NCI-H187 (cell line): ENCODE measurements around the gene SNX8.
"Not testable (repeated sequence)": the region's sequence is repeated elsewhere in the genome, so short reads cannot be mapped to it uniquely, and the experiment has no call there.

Experiments
- DNase-seq, 2 experiments: peaks; one replicate each; lab custom pipeline; 2025; lab: John Stamatoyannopoulos, UW

SNX8 gene

DNA sequence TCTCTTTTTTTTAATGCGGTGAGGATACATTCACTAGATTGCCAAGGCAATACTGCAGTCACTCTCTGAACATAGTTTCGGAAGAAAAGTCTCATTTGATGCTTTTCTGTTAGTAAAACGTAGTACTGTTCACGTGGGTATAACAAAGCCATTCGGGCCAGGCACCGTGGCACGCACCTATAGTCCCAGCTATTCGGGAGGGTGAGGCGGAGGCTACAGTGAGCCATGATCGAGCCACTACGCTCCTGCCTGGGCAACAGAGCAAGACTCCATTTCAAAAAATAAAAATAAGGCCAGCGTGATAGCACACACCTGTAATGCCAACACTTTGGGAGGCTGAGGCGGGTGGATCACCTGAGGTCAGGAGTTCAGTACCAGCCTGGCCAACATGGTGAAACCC, 24.6 kb downstream of the SNX8 start:
- no peak for DNase-seq

DNA sequence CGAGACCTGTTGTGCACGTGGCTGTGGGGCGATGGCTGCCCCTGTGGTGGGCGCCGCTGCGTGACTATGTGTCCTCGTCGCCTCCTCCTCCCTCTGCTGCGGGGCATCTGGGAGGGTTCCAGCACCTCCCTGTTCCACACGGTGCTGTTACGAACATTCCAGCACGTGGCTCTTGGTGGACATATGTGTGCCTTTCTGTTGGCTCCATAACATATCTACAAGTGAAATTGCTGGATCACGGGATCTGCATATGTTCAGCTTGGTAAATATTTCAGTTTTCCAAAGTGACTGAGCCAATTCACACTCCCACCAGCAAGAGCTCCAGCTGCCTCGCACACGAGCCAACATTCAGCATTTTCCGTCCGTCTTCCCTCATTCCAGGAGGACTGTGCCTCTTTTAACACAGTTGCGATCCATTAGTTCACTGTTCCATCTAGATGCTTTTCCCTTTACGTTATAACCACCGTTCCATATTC, 25.1 kb downstream of the SNX8 start:
- no peak for DNase-seq

DNA sequence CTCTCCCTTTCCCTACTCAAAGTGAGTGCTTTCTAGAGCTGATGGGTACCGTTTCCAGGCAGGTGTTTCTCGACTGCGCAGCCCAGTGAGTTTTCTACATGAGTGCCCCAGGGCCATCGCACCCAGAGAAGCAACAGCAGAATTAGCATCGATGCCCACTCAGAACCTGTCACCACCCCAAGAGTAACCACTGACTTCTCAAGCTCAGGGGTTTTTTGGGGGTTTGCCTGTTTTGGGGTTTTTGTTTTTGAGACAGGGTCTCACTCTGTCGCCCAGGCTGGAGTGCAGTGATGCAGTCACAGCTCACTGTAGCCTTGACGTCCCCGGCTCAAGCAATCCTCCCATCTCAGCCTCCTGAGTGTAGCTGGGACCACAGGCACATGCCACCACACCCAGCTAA, 25.7 kb downstream of the SNX8 start:
- no peak for DNase-seq

DNA sequence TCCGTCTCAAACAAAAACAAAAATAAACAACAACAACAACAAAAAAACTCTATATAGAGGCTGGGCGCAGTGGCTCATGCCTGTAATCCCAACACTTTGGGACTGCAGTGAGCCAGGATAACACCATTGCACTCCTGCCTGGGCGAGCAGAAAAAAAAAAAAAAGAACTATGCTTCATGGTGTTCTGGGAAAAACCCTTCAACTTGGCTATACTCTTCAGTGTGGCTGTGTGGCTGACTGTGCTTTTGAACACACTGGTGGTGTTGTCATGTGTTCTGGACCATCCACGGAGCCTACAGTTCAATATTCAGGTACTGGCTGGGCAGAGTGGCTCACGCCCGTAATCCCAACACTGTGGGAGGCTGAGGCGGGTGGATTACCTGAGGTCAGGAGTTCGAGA, 26.5 kb downstream of the SNX8 start:
- no peak for DNase-seq

DNA sequence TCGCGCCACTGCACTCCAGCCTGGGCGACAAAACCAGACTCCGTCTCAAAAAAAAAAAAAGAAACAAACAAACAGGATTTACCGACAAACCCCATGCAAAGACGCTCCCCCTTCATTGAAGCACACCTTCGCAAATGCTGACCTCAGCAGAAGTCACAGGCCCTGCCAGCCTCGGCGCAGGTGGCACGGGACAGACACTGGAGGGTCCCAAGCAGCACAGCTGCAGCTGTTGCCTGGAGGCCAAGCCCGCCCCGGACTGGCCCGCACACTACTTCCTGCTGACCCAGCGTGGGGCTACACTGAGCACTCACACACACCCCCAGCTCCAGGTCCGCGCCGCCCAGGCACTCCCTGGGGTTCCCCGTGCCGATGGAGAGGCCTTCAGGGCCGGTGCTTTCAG, 31.2 kb downstream of the SNX8 start:
- DNase-seq, result no peak

DNA sequence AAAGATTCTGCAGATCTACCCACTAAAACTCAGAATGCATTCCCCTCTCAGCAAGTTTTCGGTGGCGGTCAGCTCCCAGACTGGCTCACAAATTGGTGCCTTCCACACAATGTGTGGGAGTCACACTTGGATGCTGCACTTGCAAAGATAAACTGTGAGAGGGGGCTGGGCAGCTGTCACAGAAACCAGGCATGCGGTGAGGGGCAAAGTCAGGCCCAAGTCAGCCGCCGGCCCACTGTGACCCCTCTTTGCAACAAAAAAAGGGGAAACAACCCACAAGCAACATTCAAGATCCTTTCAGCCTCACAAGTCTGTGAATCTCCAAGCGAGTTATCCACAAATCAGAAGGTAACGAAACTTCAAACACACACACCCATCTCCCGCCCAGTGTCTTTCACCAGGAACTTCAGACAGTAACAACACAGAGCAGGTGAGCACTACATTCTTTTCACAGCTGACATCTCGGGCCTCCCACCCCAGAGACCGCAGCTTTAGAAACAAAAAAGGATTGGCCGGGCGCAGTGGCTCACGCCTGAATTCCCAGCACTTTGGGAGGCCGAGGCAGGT, 32.0 kb downstream of the SNX8 start:
- no peak for DNase-seq

DNA sequence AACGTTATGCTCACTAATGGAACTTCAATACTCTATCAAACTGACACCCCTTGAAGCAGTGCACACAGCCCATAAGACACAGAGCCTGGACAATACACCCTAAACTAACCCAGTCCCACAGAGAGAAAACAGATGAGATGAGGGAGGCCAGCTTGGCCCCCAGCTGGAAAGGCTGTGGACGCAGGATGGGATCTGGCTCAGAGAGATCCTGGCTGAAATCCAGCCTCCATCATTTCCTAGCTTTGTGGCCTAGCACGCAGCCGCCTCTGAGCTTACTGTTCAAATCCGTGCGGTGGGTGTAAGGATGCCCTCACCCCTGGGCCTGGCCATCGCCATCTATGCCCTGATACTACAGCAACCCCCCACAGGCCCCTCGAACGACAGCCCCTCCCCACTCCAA, 32.7 kb downstream of the SNX8 start:
- DNase-seq, result no peak

DNA sequence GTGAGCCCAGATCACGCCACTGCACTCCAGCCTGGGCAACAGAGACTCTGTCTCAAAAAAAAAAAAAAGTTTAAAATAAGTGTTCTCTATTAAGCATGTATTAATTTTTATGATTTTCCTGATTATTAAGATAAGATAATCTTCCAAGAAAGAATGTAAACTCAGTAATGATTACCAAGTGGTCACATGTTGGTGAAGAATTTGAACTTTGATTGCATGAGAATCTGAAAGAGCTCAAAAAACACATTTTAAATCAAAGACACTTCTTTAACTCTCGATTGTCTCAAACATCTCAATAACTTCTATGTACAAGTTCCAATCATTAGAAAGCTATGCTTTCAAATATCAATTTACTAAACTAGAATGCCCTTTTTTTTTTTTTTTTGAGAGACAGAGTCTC, 33.8 kb downstream of the SNX8 start:
- DNase-seq, result no peak

DNA sequence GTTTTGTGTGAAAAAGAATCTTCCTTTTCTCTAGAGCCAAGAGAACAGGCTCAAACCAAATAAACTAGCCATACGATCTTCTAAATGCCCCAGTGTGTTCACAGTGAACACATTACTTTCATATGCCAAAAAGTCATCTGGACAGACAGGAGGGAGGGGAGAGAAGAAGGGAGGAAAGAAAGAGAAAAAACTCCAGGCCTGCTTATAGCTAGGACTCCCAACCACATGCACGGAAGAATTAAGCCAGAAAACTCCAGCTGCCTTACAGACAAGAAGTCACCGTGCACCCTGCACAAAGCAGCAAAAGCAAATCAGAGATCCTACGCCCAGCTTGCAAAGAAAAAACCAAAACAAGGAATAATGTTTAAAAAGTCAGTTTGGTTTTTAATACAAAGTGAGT, 34.3 kb downstream of the SNX8 start:
- no peak for DNase-seq

DNA sequence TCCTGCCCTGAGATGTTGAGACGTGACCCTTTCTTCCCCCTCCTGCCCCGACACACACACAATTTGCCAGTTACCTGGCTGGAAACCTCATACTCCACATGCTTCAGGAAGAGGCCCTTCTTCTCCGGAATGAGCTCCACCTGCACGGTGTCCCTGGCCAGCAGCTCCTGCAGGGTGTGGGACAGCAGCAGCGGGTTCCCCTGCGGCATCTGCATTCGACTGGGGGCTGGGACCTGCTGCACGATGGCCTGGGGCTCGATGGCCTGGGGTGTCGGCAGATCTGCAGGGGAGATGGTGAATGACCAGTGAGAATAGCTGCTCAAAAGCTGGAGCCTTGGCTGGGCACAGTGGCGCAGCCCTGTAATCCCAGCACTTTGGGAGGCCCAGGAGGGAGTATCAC, 36.2 kb downstream of the SNX8 start:
- DNase-seq, result no peak

DNA sequence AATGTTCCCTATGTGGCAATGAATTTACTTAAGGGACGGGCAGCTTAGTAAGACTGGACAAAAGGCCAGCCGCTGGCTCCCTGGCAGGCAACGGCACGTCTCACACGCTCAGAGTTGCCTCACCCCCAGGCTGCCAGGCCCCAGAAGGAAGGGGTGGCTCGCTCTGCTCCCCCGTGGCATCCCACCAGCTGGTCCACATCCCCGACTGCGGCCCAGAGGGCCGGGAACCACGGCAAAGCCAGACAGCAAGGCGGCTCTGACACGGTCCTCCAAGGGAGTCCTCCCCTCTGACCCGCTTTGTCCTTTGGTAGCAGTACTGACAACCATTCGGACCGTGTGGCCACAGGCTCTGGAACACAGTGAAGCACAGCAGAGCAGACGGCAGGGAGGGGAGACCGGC, 38.1 kb downstream of the SNX8 start:
- DNase-seq, result no peak

DNA sequence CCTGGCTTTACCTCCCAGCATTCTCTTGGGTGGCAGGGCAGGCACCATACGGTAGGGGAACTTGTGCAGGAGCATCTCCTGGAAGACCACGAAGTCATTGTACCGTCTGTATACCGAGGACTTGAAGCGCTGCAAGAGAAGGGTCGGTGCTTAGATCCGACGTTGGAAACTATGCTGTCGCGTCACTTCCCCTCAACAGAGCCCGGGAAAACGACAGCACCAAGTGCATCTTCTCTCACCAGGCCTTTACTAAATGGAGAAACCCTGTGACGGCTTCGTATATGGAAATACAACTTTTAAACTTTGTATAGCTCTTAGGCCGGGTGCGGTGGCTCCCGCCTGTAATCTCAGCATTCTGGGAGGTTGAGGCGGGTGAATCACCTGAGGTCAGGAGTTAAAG, 39.1 kb downstream of the SNX8 start:
- no peak for DNase-seq

DNA sequence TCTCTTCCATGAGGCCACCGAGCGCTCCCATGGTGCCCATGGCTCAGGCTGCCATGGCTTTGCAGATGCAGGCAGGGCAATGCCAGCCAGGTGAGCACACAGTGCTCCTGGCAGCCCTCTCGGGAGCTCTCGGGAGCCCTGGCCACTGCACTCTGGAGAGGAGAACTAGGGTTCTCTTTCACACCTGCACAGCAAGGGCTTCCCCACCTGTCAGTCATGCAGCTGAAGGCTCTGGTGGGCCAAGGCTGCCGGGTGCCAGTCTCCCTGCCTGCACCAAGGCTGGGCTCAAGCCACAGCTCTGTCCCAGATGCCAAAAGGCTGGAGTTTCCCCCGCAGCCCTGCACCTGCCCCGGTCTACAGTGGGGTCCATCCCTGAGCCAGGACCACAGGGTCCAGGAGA, 39.6 kb downstream of the SNX8 start:
- no peak for DNase-seq

DNA sequence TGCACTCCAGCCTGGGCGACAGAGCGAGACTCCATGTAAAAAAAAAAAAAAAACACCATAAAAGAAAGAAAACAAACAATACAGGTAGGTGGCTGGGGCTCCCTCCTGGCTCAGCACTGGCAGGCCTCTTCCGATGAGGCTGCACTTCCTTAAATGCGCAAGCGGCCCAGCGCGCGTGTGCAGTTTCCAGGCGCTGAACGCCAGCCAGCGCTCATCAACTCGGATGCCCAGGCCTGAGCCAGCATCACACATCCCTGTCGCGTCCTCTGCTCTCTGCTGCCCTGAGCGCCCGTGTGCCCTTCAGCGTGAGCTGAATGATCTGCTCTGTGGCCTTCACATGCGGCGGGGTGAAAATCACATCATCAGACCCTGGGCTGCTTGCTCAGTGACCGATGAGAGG, 40.4 kb downstream of the SNX8 start:
- DNase-seq, result no peak

DNA sequence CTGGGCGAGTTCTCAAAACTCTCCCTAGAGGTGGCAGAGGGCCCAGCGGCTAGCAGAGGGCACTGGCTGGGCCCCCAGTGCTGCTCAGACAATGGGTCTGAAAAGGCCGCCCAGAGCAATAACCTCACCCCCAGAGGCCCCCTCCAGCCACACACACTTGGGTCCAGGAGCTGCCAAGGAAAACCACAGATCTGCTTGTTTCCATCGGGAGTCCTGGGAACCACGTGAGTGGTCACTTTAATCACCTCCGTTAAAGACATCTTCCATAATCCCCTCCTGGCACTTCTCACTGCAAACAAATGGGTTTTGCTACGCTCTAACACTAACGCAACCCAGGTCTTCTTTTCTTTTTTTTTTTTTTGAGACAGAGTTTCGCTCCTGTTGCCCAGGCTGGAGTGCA, 42.2 kb downstream of the SNX8 start:
- DNase-seq, result no peak

DNA sequence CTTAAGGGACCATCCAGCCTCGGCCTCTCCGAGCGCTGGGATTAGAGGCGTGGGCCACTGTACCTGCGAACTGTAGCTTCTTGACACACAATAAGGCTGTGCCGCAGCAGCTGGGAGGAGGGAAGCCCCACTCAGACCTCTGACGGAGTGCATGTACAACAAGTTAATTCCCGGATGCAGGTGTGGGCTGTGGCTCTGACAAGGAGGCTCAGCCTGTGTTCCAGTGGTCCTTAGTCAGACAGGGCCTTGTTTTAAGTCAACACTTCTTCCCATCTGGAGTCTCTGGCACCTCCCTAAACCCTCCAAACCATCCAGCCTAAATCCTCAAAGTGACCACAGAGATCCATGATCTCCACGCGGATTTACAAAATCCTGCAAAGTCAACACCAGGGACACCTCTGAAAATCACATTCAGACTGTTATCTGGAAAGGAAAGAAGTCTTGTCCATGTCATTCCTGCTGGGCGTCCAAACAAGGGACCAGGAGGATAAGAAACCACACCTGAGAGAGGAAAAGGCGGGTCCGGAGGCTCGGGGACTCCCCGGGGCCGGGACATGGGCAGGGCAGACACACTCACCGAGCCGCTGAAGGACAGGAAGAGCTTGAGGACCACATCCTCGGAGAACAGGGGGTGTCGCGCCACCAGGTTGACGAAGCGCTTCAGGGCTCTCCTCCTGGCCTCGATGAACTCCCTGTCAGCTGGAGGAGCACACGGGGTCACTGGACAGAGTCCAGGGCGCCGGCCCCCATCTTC, 42.8 kb downstream of the SNX8 start:
- DNase-seq, result no peak

DNA sequence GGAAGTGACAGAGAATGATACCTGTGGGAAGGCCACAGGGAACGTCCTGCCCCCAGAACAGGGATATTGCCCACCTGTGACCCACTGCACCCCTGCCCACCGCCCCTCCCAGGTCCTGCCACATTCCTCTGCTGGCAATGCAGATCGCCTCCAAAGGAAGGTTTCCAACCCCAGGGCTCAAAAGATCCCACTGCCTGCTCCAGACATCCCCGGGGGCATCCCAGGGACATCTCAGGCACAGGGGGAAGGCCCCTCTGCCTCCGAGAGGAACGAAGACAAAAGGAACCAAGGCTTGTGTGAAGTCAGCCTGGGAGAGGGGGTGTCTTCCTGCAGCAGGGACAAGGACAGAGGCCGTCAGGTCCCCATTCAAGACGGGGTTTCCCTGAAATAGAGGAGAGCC, 43.7 kb downstream of the SNX8 start:
- no peak for DNase-seq

DNA sequence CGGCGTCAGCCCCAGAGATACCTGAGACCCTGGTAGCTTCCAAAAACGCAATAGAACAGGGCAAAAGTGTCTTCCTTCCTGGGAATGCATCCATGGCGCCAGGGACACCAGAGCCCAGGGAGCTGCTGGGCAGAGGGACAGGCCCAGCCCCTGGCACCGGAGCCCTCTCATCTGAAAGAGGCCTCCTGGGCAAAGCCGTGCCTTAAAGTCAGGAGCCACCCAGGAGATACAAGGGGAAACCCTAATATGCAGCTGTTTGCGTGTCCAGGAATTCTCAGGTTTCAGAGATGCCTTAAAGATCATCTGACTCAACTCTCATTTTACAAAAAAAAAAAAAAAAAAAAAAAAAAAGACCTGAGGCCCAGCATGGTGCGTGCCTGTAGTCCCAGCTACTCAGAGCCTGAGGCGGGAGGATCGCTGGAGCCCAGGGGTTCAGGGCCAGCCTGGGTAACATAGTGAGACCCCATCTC, 44.2 kb downstream of the SNX8 start:
- no peak for DNase-seq

DNA sequence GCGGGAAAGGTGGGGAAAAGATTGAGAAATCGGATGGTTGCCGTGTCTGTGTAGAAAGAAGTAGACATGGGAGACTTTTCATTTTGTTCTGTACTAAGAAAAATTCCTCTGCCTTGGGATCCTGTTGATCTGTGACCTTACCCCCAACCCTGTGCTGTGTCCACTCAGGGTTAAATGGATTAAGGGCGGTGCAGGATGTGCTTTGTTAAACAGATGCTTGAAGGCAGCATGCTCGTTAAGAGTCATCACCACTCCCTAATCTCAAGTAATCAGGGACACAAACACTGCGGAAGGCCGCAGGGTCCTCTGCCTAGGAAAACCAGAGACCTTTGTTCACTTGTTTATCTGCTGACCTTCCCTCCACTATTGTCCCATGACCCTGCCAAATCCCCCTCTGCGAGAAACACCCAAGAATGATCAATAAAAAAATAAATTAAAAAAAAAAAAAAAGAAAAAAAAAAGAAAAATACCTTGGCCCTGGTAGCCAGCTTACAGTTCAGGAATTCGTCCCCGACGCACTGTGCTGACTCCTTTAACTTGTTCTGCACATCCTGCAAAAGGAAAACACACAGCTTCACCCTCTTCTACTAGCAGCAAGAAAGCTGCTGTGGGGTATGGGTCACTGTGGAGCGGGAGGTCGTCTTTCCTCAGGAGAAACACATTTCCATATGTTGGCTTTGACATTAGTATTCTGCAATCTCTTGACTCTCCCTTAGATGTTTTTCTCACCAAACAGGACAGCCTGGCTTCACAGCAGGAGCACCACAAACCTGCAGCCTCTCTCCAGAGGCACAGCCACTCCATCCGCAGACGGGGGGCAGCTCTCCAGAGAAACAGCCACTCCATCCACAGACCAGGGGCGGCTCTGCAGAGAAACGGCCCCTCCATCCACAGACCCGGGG, 44.9 kb downstream of the SNX8 start:
- not testable (repeated sequence) for DNase-seq

DNA sequence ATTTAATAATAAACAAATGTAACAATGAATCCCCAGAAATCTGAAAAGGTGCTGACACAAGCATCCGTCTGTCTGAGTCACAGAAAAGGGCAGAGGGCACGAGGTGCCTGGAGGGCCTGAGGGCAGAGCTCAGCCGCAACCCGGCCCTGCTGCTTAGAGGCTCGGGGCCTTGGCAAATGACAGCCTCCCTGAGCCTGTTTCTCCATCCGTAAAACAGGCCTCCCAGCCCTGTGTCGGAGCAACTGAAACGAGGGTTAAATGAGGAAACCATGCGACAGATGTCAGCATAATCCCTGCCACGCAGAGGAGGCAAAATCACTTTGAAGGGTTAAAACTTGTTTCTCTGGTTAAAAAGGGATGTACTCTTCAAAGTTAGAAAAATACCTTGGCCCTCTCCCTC, 47.3 kb downstream of the SNX8 start:
- no peak for DNase-seq

DNA sequence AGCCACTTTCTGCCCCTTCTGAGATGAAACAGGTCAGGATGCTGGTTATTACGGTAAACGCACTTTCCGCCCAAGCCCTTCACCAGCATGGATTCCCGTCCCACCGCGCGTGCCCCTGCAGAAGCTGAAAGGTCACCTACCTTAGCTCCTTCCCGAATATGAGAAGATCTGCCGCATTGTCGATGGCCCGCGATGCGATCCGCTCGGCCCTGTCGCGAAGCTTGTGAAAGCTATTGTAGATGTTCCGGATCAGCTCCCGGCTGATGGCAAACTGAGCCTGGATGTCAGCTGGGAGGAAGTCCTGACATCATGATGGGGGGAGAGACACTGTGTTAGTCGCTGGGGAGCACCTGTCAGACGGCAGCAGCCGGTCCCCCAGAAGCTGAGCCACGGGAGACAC, 50.1 kb downstream of the SNX8 start:
- DNase-seq, result no peak

DNA sequence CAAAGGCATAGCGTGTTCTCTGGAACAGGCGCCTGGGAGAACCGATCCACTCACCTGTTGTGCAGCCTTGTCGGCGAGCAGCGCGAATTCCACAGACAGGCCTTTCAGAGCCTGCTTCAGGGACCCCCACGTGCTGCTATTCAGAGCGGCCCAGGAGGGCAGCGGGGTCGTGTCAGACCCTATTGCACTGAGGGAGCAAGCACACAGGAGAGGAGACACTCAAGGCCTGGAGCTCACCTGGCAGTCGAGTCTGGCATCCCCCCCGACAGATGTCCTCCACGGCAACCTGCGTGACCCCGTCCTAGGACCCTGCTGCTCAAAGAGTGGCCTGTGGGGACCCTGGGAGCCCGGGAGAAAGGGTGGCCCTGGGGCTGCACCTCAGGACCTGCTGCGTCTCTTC, 51.1 kb downstream of the SNX8 start:
- no peak for DNase-seq

DNA sequence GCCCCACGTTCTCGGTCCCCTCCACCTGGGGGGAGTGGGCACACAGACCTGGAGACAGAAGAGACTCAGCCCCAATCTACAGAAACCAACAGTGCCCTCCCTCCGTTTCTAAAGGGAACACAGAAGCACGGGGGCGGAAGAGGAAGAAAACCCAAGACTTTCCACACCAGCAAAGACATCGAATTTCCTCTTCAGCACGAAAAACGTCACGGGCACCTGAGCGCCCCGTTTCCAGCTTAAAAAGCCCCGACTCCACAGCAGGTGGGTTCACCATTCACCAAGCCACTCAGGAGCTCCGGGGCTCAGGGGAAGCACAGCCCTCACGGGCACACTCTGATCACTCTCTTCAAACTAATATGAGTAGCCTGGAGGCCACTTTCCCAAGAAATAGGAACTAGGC, 52.6 kb downstream of the SNX8 start:
- no peak for DNase-seq
